ENCODE data around the gene SORCS1. TPM values are rescaled to one million over a fixed set of nuclear protein-coding genes. Genes with fewer than 3 reads are reported as not detected.

The SORCS1 gene
- 1 to 10 TPM in 2 of 4 donors, under 1 TPM in 2; 0.26 to 9.4 (median 3.8) TPM for total RNA-seq

DNA sequence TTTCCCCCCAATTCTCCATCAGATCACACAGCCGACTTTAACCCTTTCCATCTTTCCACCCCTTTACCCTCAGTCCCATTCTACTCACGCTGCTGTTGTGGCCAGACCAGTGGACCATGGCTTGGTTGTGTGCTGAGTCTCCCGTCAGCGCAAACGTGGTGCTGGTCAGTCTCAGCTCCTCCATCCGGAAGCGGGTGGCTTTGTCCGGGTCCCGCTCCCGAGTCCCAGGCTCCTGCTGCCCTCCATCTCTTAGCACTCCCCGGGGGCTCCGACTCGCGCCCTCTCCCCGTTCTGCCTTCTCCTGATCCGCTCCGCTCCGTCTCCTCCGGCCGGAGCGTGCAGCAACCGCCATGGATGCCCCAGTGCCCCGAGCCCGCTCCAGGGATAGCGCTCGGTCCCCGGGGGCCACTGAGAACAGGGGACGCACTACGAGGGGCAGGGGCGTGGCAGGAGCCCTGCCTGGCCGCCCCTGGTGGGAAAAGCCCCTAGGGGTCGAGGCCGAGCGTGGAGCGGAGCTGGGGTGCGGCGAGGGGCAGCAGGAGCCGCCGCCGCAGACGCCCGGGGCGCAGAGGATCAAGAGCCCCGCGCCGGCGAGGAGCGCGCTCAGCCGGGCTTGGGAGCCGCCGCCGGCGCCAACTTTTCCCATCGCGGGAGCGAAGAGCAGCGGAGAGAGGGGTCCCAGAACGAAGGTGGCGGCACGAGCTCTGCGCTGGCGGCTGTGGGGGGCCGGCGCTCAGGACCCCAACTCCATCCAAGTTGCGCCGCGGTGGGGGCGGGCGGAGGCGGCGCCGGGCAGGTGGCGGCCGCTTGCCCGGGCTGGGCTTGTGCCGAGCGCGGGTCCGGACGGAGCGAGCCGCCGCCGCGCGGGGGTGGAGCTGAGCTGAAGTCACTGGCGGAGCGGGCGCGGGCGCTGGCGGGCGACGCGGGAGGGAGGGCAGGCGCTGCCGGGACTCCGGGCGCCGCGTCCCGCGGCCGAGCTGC lies at the start of gene SORCS1:
Gene SORCS1, minus strand, starts transcription at position 826 of the 981 bp plus-strand sequence.
- H3K4me1 ChIP-seq, result peaks cover 0 to 5% of the 10 kb centered on the region in 2 donors
- DNase-seq, result peak in 1 of 2 donors; percentile 19
- H3K27ac ChIP-seq, result no peak within 1 kb of the TSS
- no peaks in the 10 kb centered on the region for H3K9me3 ChIP-seq
- peaks cover 0 to 23% of the 10 kb centered on the region in 2 donors for H3K27me3 ChIP-seq
- intact Hi-C loops (cut with DNase I; ENCODE audit: low total_unique reads), result no loop called here
- H3K36me3 ChIP-seq, result no peaks in the 10 kb centered on the region
- peak within 1 kb of the TSS in 1 of 2 donors; percentile 35 for H3K4me3 ChIP-seq
- TF ChIP-seq, protein P1, sequence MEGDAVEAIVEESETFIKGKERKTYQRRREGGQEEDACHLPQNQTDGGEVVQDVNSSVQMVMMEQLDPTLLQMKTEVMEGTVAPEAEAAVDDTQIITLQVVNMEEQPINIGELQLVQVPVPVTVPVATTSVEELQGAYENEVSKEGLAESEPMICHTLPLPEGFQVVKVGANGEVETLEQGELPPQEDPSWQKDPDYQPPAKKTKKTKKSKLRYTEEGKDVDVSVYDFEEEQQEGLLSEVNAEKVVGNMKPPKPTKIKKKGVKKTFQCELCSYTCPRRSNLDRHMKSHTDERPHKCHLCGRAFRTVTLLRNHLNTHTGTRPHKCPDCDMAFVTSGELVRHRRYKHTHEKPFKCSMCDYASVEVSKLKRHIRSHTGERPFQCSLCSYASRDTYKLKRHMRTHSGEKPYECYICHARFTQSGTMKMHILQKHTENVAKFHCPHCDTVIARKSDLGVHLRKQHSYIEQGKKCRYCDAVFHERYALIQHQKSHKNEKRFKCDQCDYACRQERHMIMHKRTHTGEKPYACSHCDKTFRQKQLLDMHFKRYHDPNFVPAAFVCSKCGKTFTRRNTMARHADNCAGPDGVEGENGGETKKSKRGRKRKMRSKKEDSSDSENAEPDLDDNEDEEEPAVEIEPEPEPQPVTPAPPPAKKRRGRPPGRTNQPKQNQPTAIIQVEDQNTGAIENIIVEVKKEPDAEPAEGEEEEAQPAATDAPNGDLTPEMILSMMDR (IDR thresholded peaks at IDR 0.05), result no peak
- no peak for TF ChIP-seq POLR2A (IDR thresholded peaks at IDR 0.05)

DNA sequence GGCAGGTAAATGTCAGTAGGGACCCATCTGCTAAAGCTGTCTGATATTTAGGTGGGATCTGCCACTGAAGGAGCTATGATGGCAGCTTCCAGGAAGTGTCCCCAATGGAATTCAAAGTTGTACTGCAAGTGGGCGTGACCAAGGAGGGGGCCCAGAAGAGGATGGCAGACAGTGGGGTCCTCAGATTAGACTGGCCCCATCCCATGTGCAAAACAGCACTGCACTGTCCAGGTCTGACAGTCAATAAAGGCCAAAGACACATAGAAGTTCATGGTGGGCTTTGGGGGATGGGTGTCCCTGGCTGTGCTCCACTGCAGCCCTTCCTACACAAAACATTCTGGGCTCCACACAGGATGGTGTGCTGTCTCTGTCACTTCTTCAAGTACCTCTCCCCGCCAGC lies 49.8 kb upstream of the SORCS1 start:
- Histone ChIP-seq H3K27me3 (no peaks in the 10 kb centered on the region), H3K36me3 (no peaks in the 10 kb centered on the region), H3K4me1 (no peaks in the 10 kb centered on the region), H3K27ac (no peak overlapping the region), H3K9me3 (no peaks in the 10 kb centered on the region), H3K4me3 (no peak overlapping the region)
- no peak for TF ChIP-seq POLR2A (IDR thresholded peaks at IDR 0.05)
- TF ChIP-seq, protein P1 (IDR thresholded peaks at IDR 0.05), result no peak
- no peak for DNase-seq
- intact Hi-C loops (cut with DNase I; ENCODE audit: low total_unique reads), result no loop called here

DNA sequence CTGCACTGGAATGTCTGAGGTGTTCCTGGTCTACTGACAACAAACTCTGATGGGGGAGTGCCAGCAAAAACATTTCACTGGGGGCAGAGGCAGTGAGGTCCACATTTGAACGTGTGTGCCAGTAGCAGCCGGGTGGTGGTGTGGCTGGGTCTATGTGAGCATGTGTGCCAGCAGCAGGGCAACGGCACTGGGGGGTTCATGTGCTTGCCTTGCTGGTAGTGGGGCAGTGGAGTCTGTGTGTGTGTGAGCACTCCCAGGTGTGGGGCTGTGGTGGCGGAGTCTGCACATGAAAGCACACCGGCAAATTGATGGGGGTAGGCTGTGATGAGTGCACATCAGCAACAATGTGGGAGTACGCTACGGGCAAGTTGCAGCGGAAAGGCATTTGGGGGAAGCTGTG lies 49.4 kb upstream of the SORCS1 start:
- H3K27me3 ChIP-seq, result no peaks in the 10 kb centered on the region
- DNase-seq, result no peak
- H3K9me3 ChIP-seq, result no peaks in the 10 kb centered on the region
- TF ChIP-seq, protein P1 (IDR thresholded peaks at IDR 0.05), result no peak
- no peak for TF ChIP-seq POLR2A (IDR thresholded peaks at IDR 0.05)
- intact Hi-C loops (cut with DNase I; ENCODE audit: low total_unique reads), result no loop called here
- no peaks in the 10 kb centered on the region for H3K36me3 ChIP-seq
- no peaks in the 10 kb centered on the region for H3K4me1 ChIP-seq
- H3K27ac ChIP-seq, result no peak overlapping the region
- H3K4me3 ChIP-seq, result no peak overlapping the region

DNA sequence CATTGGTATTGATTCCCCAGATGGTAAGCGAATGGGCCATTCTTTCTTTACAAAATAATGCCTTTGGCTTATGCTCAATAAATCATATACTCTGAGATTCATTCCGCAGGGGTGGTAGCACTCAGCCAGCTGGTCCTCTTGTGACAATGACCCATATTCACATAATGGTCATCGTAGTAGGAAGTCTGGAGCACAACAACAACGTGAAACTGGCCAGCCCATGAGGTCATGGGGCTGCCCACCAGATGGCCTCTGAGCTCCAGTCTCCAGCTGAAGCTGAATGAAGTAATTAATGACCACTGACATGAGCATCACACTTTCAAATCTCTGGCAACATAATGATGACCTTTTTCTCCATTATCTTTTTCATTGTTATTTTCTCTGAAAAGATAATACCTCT lies 42.3 kb upstream of the SORCS1 start:
- Histone ChIP-seq H3K27ac (no peak overlapping the region), H3K9me3 (no peaks in the 10 kb centered on the region), H3K4me1 (no peaks in the 10 kb centered on the region), H3K4me3 (no peak overlapping the region), H3K36me3 (no peaks in the 10 kb centered on the region), H3K27me3 (no peaks in the 10 kb centered on the region)
- intact Hi-C loops (cut with DNase I; ENCODE audit: low total_unique reads), result no loop called here
- DNase-seq, result no peak
- no peak for TF ChIP-seq POLR2A (IDR thresholded peaks at IDR 0.05)
- TF ChIP-seq, protein P1 (IDR thresholded peaks at IDR 0.05), result no peak

DNA sequence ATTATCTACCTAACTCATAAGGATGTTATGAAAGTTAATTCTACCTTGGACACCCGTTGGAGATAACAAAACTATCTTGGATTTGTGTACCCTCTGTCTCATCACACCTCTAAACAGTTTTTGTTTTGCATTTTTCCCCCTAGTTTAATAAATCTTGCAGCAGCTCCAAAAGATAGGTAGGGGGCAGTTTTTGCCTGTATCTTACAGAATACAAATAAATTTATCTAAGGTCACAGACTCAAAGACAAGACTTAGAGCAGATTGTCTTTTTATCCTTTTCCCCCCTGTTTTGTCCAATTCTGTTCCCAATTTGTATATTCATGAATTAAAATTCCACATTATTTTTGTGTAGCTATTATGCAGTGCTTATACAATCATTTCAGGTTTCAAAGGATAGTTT lies 5.0 kb upstream of the SORCS1 start:
- Histone ChIP-seq H3K4me3 (no peak overlapping the region), H3K4me1 (peaks cover 0 to 5% of the 10 kb centered on the region in 2 donors), H3K27ac (no peak overlapping the region), H3K36me3 (no peaks in the 10 kb centered on the region), H3K9me3 (no peaks in the 10 kb centered on the region), H3K27me3 (peaks cover 0 to 23% of the 10 kb centered on the region in 2 donors)
- TF ChIP-seq POLR2A (IDR thresholded peaks at IDR 0.05), result no peak
- intact Hi-C loops (cut with DNase I; ENCODE audit: low total_unique reads), result no loop called here
- DNase-seq, result no peak
